Neural cell (in vitro differentiated cells): ENCODE data around the gene UCP3.

Experiments
- EZH2 ChIP-seq: fragments of 200-600, 300-800 bp; shearing (Covaris generic), sonication (generic); IDR thresholded peaks from 2 replicates; pipeline ENCODE4 v1.6.1; 2014; ENCODE audit warnings: antibody characterized with exemption, low read length, borderline replicate concordance, mild to moderate bottlenecking; ENCODE audit not compliant: insufficient read depth, poor library complexity, severe bottlenecking
- MXI1 ChIP-seq: fragments of 450-650 bp; conservative IDR thresholded peaks from 2 replicates; pipeline ENCODE4 v1.6.1; 2014; ENCODE audit warnings: antibody characterized with exemption, mild to moderate bottlenecking; ENCODE audit not compliant: poor library complexity, severe bottlenecking
- POLR2AphosphoS5 ChIP-seq: IDR thresholded peaks from 2 replicates; pipeline ENCODE4 v1.6.1; 2012
- SMC3 ChIP-seq: fragments of 450-650 bp; conservative IDR thresholded peaks from 2 replicates; pipeline ENCODE4 v1.6.1; 2014; ENCODE audit warnings: antibody characterized with exemption, mild to moderate bottlenecking, moderate library complexity; ENCODE audit not compliant: poor library complexity
- TF ChIP-seq, protein P1 (sequence below): fragments of 450-650 bp; IDR thresholded peaks from 2 replicates; pipeline ENCODE4 v1.5.1; 2014; ENCODE audit warnings: antibody characterized with exemption, mild to moderate bottlenecking, moderate library complexity; ENCODE audit not compliant: poor library complexity, severe bottlenecking

DNA sequence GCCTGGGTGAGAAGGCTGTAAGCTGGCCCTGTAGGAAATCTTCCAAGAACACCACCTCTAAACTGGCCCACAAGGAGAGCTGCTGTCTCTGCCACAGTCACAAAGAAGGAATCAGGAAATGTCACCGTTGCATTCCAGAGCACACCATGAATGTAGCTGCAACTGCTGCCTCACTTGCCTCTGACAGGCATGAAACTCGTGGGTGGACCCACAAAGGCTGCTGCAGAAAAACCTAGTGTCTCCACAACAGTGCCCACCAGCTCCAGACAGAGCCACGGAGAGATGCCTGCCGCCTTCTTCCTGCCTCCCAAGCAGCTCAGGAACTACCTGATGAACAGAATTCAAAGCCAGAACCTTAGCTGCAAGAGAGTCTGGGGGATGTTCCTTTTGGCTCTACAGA lies 47.6 kb downstream of the UCP3 start:
- TF ChIP-seq, protein P1, sequence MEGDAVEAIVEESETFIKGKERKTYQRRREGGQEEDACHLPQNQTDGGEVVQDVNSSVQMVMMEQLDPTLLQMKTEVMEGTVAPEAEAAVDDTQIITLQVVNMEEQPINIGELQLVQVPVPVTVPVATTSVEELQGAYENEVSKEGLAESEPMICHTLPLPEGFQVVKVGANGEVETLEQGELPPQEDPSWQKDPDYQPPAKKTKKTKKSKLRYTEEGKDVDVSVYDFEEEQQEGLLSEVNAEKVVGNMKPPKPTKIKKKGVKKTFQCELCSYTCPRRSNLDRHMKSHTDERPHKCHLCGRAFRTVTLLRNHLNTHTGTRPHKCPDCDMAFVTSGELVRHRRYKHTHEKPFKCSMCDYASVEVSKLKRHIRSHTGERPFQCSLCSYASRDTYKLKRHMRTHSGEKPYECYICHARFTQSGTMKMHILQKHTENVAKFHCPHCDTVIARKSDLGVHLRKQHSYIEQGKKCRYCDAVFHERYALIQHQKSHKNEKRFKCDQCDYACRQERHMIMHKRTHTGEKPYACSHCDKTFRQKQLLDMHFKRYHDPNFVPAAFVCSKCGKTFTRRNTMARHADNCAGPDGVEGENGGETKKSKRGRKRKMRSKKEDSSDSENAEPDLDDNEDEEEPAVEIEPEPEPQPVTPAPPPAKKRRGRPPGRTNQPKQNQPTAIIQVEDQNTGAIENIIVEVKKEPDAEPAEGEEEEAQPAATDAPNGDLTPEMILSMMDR = no peak
- TF ChIP-seq MXI1 = no peak
- TF ChIP-seq POLR2AphosphoS5 = no peak
- no peak for TF ChIP-seq EZH2
- TF ChIP-seq SMC3 = no peak
